ENCODE measurements around the gene MAD2L1BP.

MAD2L1BP gene

DNA sequence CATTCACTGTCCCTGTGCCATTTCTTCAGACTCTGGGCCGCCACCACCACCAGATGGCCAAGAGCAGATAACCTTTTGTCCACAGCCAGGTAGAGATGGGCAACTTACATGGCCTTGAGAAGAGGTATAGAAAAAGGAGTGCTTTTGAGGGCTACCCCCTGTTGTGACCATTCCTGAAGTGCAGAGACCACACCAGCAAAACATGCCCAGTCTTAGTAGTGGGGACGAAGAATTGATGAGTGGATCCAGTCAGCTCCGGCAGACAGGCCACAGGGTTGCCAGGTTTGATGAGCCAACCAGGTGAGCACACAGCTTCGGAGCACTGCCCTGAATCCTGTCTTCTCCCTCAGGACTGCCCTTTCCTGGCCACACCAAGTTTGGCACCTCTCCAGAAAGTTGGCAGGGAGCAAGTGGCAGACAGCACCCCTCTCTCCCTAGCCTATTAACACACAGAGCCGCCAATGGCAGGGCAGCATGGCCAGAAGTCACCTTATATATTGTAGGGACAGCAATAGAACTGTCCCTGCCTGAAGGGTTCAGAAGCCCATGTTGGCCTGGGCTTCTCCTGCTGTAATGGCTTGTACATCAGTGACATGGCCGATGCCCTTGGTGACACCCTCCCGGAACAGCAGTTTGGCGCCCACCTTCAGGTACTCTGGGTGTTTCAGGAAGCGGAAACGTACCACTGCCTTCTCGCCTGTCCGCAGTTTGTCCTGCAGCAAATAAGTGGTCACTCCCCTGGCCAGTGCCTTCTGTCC lies 14.4 kb upstream of the MAD2L1BP start:
- no peak for TF ChIP-seq CTCF (IDR thresholded peaks at IDR 0.05)
- H3K4me3 ChIP-seq = no peak overlapping the region
- DNase-seq (ENCODE audit: low spot score) = peak; percentile 68
- H3K27ac ChIP-seq = no peak overlapping the region

- peak; percentile 60 for DNase-seq (ENCODE audit: low spot score)
- H3K27ac ChIP-seq = no peak overlapping the region
- no peak for TF ChIP-seq CTCF (IDR thresholded peaks at IDR 0.05)
- H3K4me3 ChIP-seq = no peak overlapping the region
Observed at GRCh38 chr6:43621836-43622180, 13.8 kb upstream of the MAD2L1BP start.

DNA sequence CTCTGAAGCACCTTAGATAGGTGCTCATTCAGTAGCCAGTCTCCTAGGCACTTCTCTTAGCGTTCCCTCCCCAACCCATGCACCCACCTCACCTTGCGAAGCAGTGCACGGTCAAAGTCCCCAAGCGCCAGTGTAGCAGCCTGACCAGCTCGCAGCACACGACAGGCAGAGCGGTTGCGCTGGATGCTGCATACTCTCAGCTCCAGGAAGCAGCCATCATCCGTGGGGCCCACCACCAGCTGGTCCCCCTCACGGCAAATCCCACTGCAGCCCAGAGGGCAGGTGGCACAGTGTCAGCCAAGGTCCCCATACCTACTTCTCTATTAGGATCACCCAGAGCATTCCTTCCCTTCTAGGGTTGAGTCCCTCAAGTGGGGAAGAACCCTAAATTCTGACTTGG lies 13.1 kb upstream of the MAD2L1BP start:
- peak; percentile 73 for DNase-seq (ENCODE audit: low spot score)
- no peak for TF ChIP-seq CTCF (IDR thresholded peaks at IDR 0.05)
- H3K4me3 ChIP-seq = no peak overlapping the region
- no peak overlapping the region for H3K27ac ChIP-seq

- Histone ChIP-seq H3K4me3 (no peak overlapping the region), H3K27ac (no peak overlapping the region)
- no peak for TF ChIP-seq CTCF (IDR thresholded peaks at IDR 0.05)
- DNase-seq (ENCODE audit: low spot score) = peak; percentile 45
Observed at GRCh38 chr6:43623880-43624785, 11.5 kb upstream of the MAD2L1BP start.

- TF ChIP-seq CTCF (IDR thresholded peaks at IDR 0.05) = no peak
- peak; percentile 36 for DNase-seq (ENCODE audit: low spot score)
- Histone ChIP-seq H3K27ac (no peak overlapping the region), H3K4me3 (no peak overlapping the region)
Observed at GRCh38 chr6:43624786-43625288, 10.8 kb upstream of the MAD2L1BP start.

- DNase-seq (ENCODE audit: low spot score) = peak; percentile 62
- no peak overlapping the region for H3K4me3 ChIP-seq
- TF ChIP-seq CTCF (IDR thresholded peaks at IDR 0.05) = no peak
- H3K27ac ChIP-seq = no peak overlapping the region
Observed at GRCh38 chr6:43625393-43625992, 10.1 kb upstream of the MAD2L1BP start.

Data from coronary artery (tissue), 2 donors.